ENCODE results near the gene SV2C.

- TF ChIP-seq, protein P1, sequence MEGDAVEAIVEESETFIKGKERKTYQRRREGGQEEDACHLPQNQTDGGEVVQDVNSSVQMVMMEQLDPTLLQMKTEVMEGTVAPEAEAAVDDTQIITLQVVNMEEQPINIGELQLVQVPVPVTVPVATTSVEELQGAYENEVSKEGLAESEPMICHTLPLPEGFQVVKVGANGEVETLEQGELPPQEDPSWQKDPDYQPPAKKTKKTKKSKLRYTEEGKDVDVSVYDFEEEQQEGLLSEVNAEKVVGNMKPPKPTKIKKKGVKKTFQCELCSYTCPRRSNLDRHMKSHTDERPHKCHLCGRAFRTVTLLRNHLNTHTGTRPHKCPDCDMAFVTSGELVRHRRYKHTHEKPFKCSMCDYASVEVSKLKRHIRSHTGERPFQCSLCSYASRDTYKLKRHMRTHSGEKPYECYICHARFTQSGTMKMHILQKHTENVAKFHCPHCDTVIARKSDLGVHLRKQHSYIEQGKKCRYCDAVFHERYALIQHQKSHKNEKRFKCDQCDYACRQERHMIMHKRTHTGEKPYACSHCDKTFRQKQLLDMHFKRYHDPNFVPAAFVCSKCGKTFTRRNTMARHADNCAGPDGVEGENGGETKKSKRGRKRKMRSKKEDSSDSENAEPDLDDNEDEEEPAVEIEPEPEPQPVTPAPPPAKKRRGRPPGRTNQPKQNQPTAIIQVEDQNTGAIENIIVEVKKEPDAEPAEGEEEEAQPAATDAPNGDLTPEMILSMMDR (IDR thresholded peaks at IDR 0.05; ENCODE audit: low read length): no peak
- TF ChIP-seq EZH2 (optimal IDR thresholded peaks at IDR 0.05; ENCODE audit: low read depth, low read length): no peak
- TF ChIP-seq EZH2phosphoT487 (IDR thresholded peaks at IDR 0.05; ENCODE audit: low read length): no peak
Measured at GRCh38 chr5:76292620-76293322, 209.6 kb downstream of the SV2C start.
